Renal cortex interstitium (tissue), 11 donors: Measurements from ENCODE around the gene PEMT. TPM values are rescaled to one million over a fixed set of nuclear protein-coding genes. Genes with fewer than 3 reads are reported as not detected.

Source experiments
- DNase-seq, 11 donors: peaks; one replicate each; pipeline ENCODE4 v3.0.0-alpha.2; 2013; ENCODE audit warnings: low read depth in 9 of 11, low spot score in 4 of 11; ENCODE audit errors: extremely low read depth in 1 of 11
- polyA plus RNA-seq, 3 donors: library from polyadenylated mRNA; unstranded; fragments of 120-200 nt; gene quantifications; one replicate each; pipeline ENCODE4 v1.2.1, GENCODE V29; 2013; ENCODE audit not compliant: insufficient read length in 3 of 3

Gene PEMT
- polyA plus RNA-seq, 3 donors, result 29.4 to 35.7 (median 34.4) TPM

DNA sequence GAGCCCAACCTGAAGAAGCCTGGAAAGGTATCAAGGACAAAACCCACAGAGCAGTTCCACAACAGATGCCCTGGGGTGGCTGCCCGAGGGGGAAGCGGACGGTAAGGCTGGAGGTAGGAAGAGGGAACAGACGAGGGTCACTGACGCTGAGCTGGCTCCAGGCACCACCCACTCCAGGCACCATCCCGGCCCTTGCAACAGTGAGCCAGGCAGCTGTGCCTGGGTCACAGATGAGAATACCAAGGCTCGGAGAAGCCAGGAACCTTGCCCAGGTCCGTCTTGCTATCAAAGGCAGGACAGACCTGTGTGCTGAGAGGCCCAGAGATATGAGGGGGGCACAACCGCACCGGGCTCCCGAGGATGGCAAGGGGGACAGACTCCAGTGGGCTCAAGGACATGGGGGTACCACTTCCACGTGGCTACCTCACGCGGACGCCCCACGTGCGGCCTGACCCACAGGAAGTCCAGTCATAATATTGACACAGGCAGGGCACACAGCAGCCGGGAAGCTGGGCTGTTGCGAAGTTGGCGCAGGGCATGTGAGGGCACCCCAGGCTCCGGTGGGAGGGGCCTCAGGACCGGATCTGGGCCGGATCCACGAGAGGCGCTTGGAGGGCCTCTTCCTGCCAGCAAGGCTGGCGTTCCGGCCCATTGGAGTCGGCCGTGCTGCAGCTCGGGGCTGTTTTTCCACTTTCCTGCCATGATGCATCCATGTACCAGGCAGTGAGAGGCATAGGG lies 29.9 kb downstream of the PEMT start:
- peak in 3 of 11 donors; percentile 38 to 52 (median 41) for DNase-seq

DNA sequence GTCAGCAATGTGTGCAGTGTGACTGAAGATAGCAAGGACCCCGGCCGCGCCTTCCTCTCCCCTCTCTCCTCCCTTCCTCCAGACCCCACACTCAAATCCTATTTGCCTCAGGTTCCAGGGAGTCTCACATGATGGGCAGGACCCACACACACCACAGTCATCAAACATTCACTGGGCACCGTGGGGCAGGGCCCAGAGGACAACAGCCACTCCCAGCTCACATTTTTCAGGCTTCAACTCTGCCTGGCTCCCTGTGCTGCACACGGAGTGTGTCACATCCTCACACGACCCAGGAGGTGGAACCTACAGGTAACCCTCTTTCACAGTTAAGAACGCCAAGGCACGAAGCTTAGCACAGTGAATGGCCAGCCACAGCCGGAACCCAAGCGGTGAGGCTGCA lies 30.5 kb downstream of the PEMT start:
- DNase-seq, result no peak

DNA sequence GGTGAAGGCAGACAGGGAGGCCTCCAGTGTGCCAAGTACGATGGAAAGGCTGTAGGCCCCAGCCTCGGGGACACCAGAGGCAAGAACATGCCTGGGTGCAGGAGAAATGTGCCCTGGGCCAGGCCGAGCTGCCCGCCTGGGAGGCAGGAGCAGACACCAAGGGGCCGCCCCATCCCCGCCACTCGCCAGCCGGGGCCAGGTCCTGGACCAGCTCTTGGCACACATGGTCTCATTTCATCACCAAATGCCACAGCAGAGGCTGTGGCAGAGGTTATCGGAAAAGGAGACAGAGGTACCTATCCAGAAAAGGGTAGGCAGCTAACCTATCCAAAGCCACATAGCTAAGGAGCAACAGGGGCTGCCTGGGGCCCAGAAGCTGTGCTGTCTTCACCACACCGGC lies 31.3 kb downstream of the PEMT start:
- no peak for DNase-seq

DNA sequence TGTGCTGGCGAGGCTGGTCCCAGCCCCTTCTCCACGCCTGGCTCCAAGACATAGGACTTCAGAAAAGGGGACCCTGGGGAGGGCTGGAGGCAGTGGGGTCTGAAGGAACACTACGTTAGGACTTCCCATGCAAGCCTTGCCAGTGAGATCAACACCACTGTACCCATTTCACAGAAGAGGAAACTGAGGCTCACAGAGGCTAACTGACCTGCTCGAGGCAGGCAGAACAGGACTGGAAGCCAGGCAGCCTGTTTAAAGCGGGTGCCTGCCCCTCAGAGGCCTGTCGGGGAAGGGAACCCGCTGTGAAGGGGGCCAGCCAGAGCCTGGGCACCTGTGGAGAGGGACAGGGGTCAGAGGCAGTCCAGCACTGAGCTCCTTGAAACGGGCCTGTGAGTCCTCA lies 32.3 kb downstream of the PEMT start:
- no peak for DNase-seq

DNA sequence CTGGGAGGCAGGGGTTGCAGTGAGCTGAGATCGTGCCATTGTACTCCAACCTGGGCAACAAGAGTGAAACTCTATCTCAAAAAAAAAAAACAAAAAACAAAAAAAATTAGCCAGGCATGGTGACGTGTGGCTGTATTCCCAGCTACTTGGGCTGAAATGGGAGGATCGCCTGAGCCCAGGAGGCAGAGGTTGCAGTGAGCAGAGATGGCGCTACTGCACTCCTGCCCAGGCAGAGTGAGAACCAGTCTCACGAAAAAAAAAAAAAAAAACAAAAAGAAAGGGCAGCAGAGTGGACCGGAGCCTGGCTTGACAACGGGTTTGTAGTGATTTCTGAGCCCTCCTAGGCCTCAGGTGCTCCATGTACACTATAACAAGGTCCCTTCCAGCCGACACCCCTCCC lies 33.1 kb downstream of the PEMT start:
- no peak for DNase-seq

DNA sequence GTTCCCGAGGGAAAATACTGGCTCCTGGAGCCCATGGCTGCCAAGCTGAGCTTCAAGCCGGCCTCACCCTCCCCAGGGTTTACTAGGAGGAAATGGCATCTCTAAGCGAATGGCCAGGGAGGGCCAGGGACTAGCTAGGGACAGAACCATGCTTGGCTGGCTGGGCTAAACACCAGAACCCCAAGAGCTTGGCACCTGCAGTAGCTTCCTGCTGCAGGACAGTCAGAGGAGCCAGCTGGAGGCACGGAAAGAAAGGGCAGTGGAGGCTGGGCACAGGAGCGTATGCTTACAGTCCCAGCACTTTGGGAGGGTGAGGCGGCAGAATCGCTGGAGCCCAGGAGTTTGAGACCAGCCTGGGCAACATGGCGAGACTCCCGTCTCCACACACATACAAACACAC lies 33.7 kb downstream of the PEMT start:
- no peak for DNase-seq

DNA sequence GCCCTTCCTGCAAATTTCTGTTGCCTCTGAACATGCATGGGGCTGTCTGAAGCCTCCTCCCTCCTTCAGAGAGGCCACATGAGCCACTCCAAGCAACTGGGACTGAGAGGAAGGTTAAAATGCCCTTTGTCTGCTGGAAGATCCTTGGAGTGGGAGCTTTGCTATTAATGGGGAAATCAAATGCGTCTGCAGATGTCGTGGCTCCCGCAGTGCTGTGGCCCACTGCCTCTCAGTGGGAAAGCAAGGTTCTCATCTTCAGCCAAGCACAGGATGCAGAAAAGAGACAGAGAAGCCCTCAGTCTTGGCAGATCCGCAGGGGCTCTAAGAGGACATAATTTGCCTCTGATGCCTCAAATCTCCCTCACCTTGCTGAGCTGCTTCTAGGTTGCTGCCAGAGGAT lies 34.8 kb downstream of the PEMT start:
- no peak for DNase-seq

DNA sequence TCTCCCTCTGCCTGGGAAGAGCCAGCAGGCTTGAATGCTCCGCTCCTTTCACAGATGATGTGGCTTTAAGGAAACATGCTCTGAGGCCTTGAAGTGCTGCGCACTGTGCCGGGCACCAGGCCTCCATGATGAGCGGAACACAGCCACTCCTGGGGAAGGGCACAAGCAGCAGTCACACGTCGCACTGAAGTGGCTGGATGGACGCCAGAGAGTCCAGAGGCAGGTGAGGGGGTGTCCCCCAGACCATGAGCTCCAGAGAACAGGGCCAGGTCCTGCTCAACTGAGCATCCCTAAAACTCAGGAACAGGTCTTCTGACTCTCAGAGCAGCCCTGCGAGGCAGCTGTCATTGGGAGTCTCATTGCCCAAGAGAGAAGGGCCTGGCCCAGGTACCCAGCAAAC lies 35.6 kb downstream of the PEMT start:
- no peak for DNase-seq

DNA sequence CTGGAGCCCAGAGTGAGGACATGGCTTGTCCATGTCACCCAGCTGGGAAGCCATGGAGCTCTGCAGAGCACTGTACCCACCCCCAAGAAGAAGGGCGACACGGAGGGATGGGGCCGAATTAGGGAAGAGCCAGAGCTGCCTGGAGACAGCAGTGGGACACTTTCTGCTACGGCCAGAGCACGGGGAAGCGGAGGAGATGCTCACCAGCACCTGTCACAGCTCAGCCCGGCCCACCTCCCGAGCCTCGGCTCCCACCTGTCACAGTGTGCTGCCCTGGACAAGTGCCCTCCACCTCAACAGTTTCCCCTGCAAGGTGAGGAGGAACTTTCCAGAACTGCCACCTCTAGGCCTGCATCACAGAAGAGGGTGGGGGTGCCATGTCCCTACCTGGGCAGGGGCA lies 36.4 kb downstream of the PEMT start:
- DNase-seq, result no peak

DNA sequence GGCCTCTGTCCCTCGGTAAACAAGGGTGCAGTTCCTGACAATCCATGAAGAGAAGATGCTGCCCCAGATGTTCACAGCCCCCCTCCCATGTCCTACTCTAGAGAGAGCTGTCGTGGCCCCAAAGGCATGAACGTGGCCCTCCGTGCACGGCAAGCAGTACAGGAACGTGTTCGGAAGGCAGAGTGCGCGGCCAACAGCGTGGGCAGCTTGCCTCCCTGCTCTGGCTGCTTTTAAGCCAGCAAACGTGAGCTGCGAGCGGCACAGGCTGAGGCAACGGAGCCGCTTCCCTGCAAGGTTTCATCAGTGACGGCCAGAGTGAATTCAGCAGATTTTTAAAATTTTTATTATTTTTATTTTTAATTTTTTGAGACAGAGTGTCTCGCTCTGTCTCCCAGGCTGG lies 37.2 kb downstream of the PEMT start:
- DNase-seq, result no peak

DNA sequence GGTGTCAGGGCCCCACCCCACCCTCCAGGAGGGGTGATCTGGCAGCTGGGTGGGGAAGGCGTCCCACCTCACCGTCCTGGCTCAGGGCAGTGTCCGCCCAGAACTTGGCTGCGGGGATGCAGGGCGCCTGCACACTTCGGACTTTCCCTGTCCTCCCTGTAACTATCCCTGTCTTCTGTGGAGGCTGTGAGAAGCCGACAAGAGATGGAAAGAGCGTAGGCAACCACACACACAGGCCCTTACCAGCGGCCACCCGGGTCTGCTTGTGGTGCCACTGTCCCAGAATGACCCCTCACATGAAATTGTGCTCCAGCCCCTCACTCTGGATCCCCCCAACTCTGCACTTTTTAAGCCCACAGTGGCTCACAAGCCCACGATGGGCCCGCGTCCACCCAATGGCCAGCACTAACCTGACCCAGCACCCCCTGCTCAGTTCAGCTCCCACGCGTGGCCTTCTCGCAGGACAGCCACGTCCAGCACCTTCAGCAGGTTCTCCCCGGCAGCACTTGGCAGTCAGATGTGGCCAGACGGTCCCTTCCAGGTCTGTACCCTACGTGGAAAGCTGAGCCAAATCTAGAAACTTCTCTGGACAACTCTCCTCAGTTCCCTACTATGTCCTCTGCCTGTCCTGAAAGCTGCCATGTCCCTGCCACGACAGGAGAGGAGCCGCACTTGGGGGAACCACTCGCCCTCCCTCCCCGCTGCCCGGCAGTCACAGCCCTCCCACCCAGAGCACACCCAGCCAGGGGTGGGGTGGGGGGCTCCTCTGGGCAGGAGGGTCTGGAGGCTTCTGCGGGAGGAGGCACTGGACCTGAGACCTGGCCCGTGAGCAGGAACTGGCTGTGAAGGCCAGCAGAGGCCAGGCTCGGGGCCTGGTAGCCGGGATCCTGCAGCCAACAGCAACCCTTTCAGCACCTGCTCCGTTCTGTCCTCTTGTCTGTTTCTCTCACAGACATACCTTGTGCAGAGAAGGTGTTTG lies 38.0 kb downstream of the PEMT start:
- DNase-seq, result no peak

DNA sequence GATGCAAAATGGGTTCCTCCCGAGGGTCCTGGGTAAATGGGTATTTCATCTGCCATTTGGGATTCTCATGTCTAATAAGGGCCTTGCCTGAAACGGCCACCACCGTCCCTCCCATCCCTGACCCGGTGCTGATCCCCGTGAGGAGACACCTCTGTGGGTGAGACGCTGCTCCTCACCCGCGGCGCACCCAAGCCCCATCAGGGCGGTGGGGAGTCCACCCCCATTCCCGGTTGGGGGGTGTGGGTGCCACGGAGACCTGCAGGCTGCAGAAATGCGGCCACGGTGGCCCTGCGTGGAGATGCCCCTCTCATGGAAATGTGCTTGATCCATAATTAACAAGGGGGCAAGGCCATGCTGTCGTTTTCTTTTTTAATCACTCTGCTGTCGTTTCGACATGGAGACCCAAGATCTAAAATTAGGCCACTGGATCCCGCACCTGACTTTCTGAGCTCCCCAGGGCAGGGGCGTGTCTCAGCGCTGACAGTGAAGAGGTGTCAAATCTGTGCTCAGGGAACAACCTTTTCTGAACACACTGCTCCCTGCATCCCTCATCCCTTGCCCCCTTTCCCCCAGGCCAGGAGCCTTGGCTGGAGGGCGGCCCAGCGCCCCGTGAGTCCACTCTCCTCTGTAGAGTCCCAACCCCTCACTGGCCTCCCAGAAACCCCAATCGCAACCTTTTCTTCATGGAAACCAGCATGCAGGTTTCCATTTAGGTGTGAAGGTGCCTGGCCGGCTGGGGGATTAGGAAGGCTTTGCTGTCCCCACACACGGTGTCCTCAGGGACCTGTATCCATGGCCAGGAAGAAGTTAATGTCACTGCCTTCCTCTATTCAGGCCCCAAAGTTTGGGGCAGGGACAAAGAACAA lies 38.9 kb downstream of the PEMT start:
- DNase-seq, result no peak

DNA sequence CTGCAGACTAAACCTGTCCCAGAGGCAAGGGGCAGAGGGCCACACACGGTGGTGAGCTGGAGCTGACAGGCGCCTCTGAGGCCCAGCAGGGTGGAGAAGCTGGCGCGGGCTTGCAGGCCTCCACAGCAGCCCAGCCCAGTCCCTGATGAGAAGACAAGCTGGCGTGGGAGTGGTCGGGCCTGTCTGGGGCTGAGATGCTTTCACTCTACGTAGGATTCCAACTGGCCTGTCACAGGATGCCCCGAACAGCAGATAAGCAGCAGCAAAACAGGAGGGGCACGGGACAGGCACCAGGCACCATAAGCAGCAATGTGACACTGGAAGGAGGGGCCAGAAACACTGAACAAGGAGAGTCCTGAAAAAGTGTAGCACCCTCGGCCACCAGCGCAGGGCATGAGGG lies 40.1 kb downstream of the PEMT start:
- peak in 9 of 11 donors; percentile 56 to 85 (median 77) for DNase-seq

DNA sequence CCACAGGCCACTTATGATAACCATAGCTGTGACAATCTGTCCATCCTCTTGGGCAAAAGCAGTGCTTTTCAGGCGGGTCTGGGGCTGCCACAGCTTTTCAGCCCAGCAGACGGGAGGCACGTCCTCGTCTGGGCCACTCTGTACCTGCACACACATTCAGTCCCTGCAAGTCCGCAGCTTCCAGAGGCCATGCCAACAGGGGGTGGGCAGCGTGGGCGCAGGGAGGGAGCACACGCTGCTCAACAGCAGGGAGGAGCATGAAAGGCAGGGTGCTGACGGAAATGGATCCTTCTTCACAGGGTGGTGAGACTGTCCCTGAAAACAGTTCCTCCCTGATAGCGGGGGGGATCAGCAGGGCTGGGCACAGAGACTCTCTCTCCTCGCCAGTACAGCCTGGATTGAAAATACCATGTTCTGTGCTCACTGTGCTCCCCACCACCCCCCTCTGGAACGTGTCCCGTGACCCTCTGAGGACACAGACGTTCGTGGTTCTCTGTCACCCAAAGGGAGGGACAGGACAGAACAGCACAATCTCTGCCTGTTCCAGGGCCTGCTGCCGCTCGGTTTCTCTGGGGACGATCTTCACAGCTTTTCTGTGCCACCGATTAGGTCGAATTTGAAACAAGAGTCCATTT lies 41.7 kb downstream of the PEMT start:
- DNase-seq, result no peak

DNA sequence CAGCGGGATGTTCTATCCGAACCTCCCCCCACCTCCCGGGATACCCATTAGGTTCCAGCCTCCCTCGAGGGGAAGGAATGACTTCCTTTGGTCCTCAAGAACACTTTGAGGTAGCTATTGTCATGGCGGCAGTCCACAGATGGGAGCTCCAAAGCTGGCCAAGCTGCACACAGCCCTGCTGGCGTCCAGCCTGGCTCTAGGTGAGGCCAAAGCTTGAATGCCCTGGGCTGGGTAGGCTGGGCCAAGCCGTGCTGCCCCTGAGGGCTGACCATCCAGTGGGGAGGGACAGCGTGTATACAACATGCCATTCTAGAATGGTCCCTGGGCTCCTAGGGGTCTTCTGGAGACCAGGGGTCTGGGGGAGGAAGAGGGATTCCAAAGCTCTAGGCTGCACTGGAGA lies 43.5 kb downstream of the PEMT start:
- no peak for DNase-seq

DNA sequence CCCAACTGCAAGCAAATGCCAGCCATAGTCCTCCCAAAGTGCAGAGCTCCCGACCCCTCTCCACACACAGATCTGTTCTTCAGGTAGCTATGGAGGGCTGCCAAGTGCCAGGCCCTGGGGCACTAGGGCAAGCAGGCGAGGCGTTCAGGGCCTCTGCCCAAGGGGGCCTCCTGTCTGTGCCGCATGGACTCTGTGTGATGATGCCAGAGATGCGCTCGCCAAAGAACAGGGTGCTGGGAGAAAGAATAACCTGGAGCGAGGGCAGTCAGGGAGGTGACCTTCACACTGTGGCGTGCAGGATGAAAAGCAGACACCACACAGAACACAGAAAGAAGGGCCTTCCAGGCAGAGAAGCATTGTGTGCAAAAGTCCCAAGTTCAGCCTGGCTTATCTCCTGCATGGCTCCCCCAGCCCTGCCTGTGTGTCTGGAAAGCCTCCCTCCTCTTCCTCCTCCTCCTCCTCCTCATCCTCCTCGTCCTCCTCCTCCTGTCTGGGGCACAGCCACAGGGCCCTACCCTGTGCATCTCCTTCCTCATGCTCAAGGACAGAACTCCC lies 44.2 kb downstream of the PEMT start:
- DNase-seq, result no peak

DNA sequence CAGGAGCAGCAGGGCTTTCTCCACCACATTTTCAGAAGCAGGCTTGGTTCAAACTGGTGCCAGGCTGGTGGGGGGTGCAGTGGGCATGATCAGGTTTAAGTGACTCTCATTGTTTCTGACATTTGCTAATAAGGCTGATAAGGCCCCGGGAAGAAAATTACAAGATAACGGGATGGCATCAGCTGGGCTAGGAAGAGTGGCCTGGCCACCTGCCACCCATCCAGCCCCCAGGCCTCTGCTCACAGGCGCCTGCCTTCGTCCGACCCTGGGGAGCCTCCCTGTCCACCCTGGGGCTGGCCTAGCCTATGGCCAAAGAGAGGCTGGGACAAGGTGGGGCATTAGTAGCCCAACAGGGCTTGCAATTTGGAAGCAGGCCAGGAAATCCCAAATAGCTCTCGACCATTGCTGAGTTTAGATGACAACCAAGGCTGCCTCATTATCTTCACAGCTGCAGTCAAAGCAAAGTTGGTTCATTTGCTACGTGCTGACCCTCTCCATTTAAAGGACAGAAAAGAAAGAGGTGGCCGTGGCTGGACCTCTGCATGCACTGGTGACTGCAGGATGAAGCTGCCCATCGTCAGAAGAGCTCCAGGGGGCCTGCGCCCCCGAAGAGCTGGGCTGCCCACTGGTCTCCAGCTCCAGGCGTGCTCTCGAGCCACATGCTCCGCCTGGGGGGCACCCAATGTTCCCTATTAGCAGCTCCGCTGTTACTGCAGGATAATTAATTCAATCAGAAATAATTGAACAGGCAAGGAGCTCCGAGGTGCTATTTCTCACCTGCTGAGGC lies 44.9 kb downstream of the PEMT start:
- no peak for DNase-seq

DNA sequence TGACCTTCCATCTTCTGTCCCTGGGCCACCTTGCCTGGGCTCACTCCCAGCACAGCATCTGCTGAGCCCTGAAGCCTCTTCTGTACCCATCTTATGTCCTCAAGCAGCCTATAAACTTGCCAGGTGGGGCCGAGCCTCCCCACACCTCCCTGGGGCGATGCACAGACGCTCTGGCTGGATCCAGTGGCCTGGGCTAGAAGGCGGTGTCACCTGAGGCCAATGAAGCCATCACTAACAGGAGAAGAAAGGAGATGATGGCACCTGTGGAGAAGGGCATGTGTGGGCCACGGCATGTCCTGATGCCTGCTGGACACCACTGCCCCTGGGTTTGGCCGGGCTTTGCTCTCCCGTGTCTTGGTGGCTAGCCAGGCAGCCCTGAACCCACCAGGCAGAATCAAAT lies 45.5 kb downstream of the PEMT start:
- no peak for DNase-seq
